Karpas-422 (cell line): ENCODE measurements around the gene SPI1. TPM values are rescaled to one million over a fixed set of nuclear protein-coding genes. Genes with fewer than 3 reads are reported as not detected.

ENCODE experiments used
- DNase-seq: peaks from one replicate; pipeline ENCODE4 v3.0.0-alpha.2; 2015
- H2AFZ ChIP-seq: fragments of 200-600 bp; sonication (generic); 2 replicates; pipeline ENCODE4 v1.6.1; 2014; ENCODE audit warnings: antibody characterized with exemption, low read length, mixed read lengths
- H3K27ac ChIP-seq: fragments of 200-600 bp; sonication (generic); 2 replicates; pipeline ENCODE4 v1.5.1; 2014; ENCODE audit warnings: mild to moderate bottlenecking, low read length, moderate library complexity
- H3K27me3 ChIP-seq: fragments of 200-600 bp; sonication (generic); 2 replicates; pipeline ENCODE4 v1.6.1; 2014; ENCODE audit warnings: low read length, mixed read lengths
- H3K36me3 ChIP-seq: fragments of 200-600 bp; sonication (generic); 2 replicates; pipeline ENCODE4 v1.6.1; 2014; ENCODE audit warnings: low read length, mixed read lengths; ENCODE audit not compliant: insufficient read depth
- H3K4me1 ChIP-seq: fragments of 200-600 bp; sonication (generic); 2 replicates; pipeline ENCODE4 v1.6.1; 2014; ENCODE audit warnings: mild to moderate bottlenecking, low read length, mixed read lengths
- H3K4me2 ChIP-seq: fragments of 200-600 bp; sonication (generic); 2 replicates; pipeline ENCODE4 v1.6.1; 2014; ENCODE audit warnings: low read length, low read depth, mild to moderate bottlenecking; ENCODE audit not compliant: poor library complexity, severe bottlenecking
- H3K4me3 ChIP-seq: fragments of 200-600 bp; sonication (generic); 2 replicates; pipeline ENCODE4 v1.5.1; 2014; ENCODE audit warnings: mild to moderate bottlenecking, antibody characterized with exemption, low read length, mixed read lengths
- H3K79me2 ChIP-seq: fragments of 200-600 bp; sonication (generic); 2 replicates; pipeline ENCODE4 v1.6.1; 2014; ENCODE audit warnings: mild to moderate bottlenecking, low read length, mixed read lengths
- H3K9ac ChIP-seq: fragments of 200-600 bp; sonication (generic); 2 replicates; pipeline ENCODE4 v1.6.0; 2014; ENCODE audit warnings: low read length
- H3K9me2 ChIP-seq: fragments of 200-600 bp; sonication (generic), shearing (Covaris generic); replicated peaks from 2 replicates; pipeline ENCODE4 v1.6.0; 2014; ENCODE audit warnings: mild to moderate bottlenecking, low read length, moderate library complexity; ENCODE audit not compliant: insufficient read depth
- H3K9me3 ChIP-seq: fragments of 300-700, 200-600 bp; sonication (generic); 2 replicates; pipeline ENCODE4 v1.6.1; 2014; ENCODE audit warnings: low read length, mixed read lengths
- H4K20me1 ChIP-seq: fragments of 200-600 bp; sonication (generic); 2 replicates; pipeline ENCODE4 v1.6.1; 2014; ENCODE audit warnings: mild to moderate bottlenecking, antibody characterized with exemption, low read length, low read depth; ENCODE audit not compliant: insufficient read depth
- total RNA-seq: library from RNA; depleted of rRNA; stranded (reverse); fragments of >200 nt; shearing (Covaris generic); gene quantifications from 2 replicates; pipeline ENCODE4 v1.2.3, GENCODE V29; 2014; ENCODE audit warnings: low replicate concordance

SPI1 gene
- total RNA-seq, 1 experiment from 2014 or later = 114 TPM

DNA sequence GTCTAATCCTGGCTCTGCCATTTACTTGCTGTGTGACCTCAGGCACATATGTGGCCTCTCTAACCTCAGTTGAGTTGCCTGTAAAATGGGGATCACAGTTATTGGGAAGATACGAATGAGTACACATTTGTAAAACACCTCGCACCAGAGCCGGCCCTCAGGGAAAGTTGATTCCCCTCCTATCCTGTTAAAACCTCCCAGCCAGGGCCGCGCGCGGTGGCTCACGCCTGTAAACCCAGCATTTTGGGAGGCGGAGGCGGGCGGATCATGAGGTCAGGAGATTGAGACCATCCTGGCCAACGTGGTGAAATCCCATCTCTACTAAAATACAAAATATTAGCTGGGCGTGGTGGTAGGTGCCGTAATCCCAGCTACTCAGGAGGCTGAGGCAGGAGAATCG, 18.0 kb downstream of the SPI1 start:
- no peak overlapping the region for H3K4me2 ChIP-seq
- no peak for DNase-seq
- H3K27ac ChIP-seq = no peak overlapping the region
- no peak overlapping the region for H3K9ac ChIP-seq
- H3K4me1 ChIP-seq = no peaks in the 10 kb centered on the region
- H3K4me3 ChIP-seq = no peak overlapping the region
- no peak overlapping the region for H2AFZ ChIP-seq
- H3K36me3 ChIP-seq = peaks cover 25% of the 10 kb centered on the region; the same call in 1 of the 2 replicates
- no peaks in the 10 kb centered on the region for H3K9me3 ChIP-seq
- H3K9me2 ChIP-seq = no peaks in the 10 kb centered on the region
- peaks cover 39% of the 10 kb centered on the region for H3K79me2 ChIP-seq
- H3K27me3 ChIP-seq = no peaks in the 10 kb centered on the region
- H4K20me1 ChIP-seq = no peaks in the 10 kb centered on the region

DNA sequence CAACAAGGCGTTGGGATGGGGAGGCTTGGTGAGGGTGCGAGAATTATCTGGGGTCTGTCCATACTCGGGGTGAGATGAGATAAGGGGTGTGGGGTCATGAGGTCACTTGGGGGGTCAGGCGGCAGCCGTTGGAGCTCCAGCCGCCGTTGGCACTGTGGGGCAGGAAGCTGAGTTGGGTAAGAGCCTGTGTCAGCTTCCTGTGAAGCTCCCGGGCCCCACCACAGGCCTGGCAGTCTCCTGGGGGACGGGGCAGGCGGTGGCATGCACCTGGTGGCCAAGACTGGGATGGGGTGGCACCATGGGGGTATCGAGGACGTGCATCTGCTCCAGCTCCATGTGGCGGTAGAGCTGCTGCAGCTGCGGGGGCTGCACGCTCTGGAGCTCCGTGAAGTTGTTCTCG, 18.8 kb downstream of the SPI1 start:
- no peak for DNase-seq
- Histone ChIP-seq H3K9me2 (no peaks in the 10 kb centered on the region), H3K4me1 (no peaks in the 10 kb centered on the region), H3K27ac (no peak overlapping the region), H3K36me3 (peaks cover 20% of the 10 kb centered on the region; the same call in 1 of the 2 replicates), H3K9me3 (no peaks in the 10 kb centered on the region), H2AFZ (no peak overlapping the region), H4K20me1 (no peaks in the 10 kb centered on the region), H3K27me3 (no peaks in the 10 kb centered on the region), H3K4me3 (no peak overlapping the region), H3K79me2 (peaks cover 32% of the 10 kb centered on the region), H3K9ac (no peak overlapping the region), H3K4me2 (no peak overlapping the region)

DNA sequence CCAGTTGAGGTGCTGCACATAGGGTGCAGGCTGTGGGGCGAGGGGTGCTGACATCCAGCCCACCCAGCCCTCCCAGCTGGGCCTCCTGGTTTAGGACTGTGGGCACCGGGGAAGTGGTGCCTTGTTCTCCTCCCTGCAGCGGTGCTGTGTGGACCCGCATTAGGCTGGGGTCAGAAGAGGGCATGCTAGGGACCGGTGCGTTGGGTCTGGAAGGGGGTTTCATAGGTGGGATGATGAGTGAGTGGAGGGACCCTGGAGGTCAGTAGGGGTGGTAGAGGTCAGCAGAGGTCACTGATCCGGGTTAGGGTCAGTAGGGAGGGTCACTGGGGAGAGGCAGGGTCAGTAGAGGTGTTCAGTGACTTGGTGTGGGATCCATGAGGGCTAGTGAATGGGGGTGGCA, 19.2 kb downstream of the SPI1 start:
- H3K36me3 ChIP-seq = peaks cover 20% of the 10 kb centered on the region; the same call in 1 of the 2 replicates
- no peak overlapping the region for H2AFZ ChIP-seq
- H4K20me1 ChIP-seq = no peaks in the 10 kb centered on the region
- H3K4me1 ChIP-seq = no peaks in the 10 kb centered on the region
- H3K9me2 ChIP-seq = no peaks in the 10 kb centered on the region
- H3K9me3 ChIP-seq = no peaks in the 10 kb centered on the region
- H3K79me2 ChIP-seq = peaks cover 28% of the 10 kb centered on the region
- no peak overlapping the region for H3K4me2 ChIP-seq
- no peak overlapping the region for H3K9ac ChIP-seq
- no peak overlapping the region for H3K27ac ChIP-seq
- DNase-seq = no peak
- H3K4me3 ChIP-seq = no peak overlapping the region
- no peaks in the 10 kb centered on the region for H3K27me3 ChIP-seq

DNA sequence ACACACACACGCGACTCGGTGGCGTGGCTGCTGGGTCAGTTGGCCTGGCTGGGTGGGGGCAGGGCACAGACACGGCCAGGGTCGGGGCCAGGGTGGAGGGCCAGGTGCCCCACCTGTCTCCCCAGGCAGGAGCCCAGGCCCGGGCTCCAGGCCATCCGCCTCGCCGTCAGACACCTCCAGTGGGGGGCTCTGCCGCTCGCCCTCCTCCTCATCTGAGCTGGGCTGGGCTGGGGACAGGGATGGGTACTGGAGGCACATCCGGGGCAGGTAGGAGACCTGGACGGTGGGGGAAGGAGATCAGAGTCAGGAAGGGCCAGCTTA, 19.7 kb downstream of the SPI1 start:
- Histone ChIP-seq H3K27me3 (no peaks in the 10 kb centered on the region), H4K20me1 (no peaks in the 10 kb centered on the region), H3K9me3 (no peaks in the 10 kb centered on the region), H2AFZ (no peak overlapping the region), H3K79me2 (peaks cover 24% of the 10 kb centered on the region), H3K4me3 (no peak overlapping the region), H3K4me1 (no peaks in the 10 kb centered on the region), H3K9ac (no peak overlapping the region), H3K36me3 (peaks cover 20% of the 10 kb centered on the region; the same call in 1 of the 2 replicates), H3K4me2 (no peak overlapping the region), H3K27ac (no peak overlapping the region), H3K9me2 (no peaks in the 10 kb centered on the region)
- DNase-seq = no peak

- H3K9me3 ChIP-seq = no peaks in the 10 kb centered on the region
- no peaks in the 10 kb centered on the region for H3K4me1 ChIP-seq
- H3K9ac ChIP-seq = no peak overlapping the region
- no peak for DNase-seq
- H3K27me3 ChIP-seq = no peaks in the 10 kb centered on the region
- no peak overlapping the region for H3K27ac ChIP-seq
- H4K20me1 ChIP-seq = no peaks in the 10 kb centered on the region
- H3K79me2 ChIP-seq = peaks cover 20% of the 10 kb centered on the region
- no peak overlapping the region for H3K4me3 ChIP-seq
- no peak overlapping the region for H2AFZ ChIP-seq
- no peaks in the 10 kb centered on the region for H3K9me2 ChIP-seq
- no peak overlapping the region for H3K4me2 ChIP-seq
- H3K36me3 ChIP-seq = peaks cover 20% of the 10 kb centered on the region; the same call in 1 of the 2 replicates
Observed at GRCh38 chr11:47357985-47358730, 20.2 kb downstream of the SPI1 start.

DNA sequence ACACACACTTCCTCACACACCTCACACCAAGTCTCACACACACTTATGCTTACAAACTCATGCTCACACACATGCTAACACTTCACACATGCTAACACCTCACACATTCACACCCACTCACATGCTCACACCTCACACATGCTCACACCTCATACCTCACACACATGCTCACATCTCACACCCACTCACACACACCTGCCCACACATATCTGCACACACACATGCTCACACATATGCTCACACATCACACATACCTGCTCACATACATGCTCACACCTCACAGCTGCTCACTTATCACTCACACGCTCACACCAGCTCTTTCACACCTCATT, 21.4 kb downstream of the SPI1 start:
- no peaks in the 10 kb centered on the region for H3K4me1 ChIP-seq
- no peaks in the 10 kb centered on the region for H3K9me2 ChIP-seq
- H3K9me3 ChIP-seq = no peaks in the 10 kb centered on the region
- H3K79me2 ChIP-seq = peaks cover 13% of the 10 kb centered on the region
- peaks cover 17% of the 10 kb centered on the region; the same call in 1 of the 2 replicates for H3K36me3 ChIP-seq
- no peak overlapping the region for H3K4me2 ChIP-seq
- no peak for DNase-seq
- H3K27ac ChIP-seq = no peak overlapping the region
- no peaks in the 10 kb centered on the region for H3K27me3 ChIP-seq
- no peaks in the 10 kb centered on the region for H4K20me1 ChIP-seq
- no peak overlapping the region for H3K9ac ChIP-seq
- no peak overlapping the region for H2AFZ ChIP-seq
- H3K4me3 ChIP-seq = no peak overlapping the region

DNA sequence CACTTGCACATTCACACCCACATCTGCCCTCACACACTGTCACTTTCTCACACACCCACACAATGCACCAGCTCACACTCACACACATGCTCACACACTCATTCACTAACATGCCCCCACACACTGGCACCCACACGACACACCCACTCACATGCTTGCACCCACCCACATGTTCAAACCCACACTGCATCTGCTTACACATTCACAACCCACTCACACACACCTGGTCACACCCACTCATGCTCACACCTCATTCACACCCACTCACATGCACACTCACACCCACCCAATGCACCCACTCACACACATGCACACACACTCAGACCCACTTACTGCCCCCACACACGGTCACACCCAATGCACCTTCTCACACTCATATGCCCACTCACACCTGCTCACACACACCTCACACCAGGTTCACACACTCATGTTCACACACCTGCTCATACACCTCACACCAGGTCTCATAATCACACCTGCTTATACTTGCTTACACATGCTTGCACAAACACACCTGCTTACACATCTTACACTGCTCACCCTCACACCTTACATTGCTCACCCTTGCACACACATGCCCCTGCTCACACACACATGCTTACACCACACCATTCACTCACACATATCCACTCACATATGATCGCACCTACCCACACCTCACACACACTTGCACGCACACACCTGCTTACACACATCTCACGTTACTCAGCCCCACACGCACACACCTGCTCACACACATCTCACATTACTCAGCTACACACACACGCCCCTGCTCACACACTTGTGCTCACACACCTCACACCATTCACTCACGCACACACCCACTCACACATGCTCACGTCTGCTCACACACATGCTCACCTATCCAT, 22.0 kb downstream of the SPI1 start:
- Histone ChIP-seq H3K27me3 (no peaks in the 10 kb centered on the region), H4K20me1 (no peaks in the 10 kb centered on the region), H3K4me2 (no peak overlapping the region), H3K9ac (no peak overlapping the region), H3K79me2 (peaks cover 7% of the 10 kb centered on the region), H2AFZ (no peak overlapping the region), H3K27ac (no peak overlapping the region), H3K4me1 (no peaks in the 10 kb centered on the region), H3K36me3 (peaks cover 14% of the 10 kb centered on the region; the same call in 1 of the 2 replicates), H3K9me2 (no peaks in the 10 kb centered on the region), H3K4me3 (no peak overlapping the region), H3K9me3 (no peaks in the 10 kb centered on the region)
- no peak for DNase-seq

GRCh38 chr11:47355283-47356128, 22.8 kb downstream of the SPI1 start:
- Histone ChIP-seq H3K9ac (no peak overlapping the region), H3K4me1 (no peaks in the 10 kb centered on the region), H2AFZ (no peak overlapping the region), H3K36me3 (peaks cover 10% of the 10 kb centered on the region; the same call in 1 of the 2 replicates), H3K27me3 (no peaks in the 10 kb centered on the region), H3K79me2 (peaks cover 3% of the 10 kb centered on the region; the same call in 1 of the 2 replicates), H3K4me2 (no peak overlapping the region), H4K20me1 (no peaks in the 10 kb centered on the region), H3K9me2 (no peaks in the 10 kb centered on the region), H3K9me3 (no peaks in the 10 kb centered on the region), H3K4me3 (no peak overlapping the region), H3K27ac (no peak overlapping the region)
- peak; percentile 58 for DNase-seq
